SHP77 (cell line): ENCODE data around the gene TOMM34.

ENCODE experiments used
- DNase-seq, 2 experiments: peaks; one replicate each; lab custom pipeline; 2025; lab: John Stamatoyannopoulos, UW

TOMM34 gene

DNA sequence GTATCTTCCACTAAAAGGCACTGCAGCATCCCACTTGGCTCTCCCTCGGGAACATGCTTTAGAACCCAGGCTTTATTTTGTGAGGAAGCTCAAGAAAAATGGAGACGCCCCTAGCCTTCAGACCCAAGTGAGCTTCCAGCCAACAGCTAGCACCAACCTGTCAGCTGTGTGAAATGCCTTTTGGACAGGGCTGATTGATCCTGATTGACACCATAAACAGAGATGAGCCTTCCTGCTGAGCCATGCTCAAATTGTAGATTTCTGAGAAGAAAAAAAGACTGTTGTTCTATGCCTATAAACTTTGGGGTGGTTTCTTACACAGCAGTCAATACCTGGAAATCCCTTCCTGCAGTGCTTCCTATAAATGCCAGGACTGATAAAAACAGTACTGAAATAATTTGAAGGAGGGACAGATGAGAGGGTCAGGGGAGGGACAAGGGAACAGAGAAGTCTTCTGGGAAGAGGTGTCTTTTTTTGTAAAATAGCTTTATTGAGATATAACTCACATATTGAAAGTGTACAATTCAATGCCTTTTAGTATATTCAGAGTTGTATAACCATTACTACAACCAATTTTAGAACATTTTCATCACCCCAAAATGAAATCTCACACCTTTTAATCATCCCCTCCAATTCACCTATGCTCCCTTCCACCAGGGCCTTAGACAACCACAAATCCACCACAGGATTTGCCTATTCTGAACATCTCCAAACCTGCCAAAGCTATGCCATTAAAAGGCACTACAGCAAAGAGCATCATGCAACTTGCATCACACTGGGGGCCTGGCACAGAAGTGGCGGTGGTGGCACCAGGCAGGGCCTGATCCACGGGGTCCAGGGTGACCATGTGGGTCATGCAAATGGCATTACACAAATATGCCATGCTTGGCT lies 3.4 kb upstream of the TOMM34 start:
- no peak for DNase-seq

DNA sequence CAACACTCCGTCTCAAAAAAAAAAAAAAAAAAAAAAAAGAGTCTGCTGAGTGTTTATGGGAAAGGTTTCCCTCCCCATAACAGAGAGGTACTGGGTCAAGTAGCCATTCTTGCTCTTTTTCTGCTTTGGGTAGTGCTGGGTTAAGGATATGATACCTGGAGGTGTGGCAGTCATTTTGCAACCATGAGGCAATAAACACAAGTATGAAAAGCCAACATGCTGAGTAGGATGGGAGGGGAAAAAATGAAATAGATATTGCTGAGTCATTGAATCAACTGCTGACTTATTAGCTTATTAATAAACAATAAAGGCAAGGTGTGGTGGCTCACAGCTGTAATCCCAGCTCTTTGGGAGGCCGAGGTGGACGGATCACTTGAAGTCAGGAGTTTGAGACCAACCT lies 2.3 kb upstream of the TOMM34 start:
- DNase-seq = no peak

DNA sequence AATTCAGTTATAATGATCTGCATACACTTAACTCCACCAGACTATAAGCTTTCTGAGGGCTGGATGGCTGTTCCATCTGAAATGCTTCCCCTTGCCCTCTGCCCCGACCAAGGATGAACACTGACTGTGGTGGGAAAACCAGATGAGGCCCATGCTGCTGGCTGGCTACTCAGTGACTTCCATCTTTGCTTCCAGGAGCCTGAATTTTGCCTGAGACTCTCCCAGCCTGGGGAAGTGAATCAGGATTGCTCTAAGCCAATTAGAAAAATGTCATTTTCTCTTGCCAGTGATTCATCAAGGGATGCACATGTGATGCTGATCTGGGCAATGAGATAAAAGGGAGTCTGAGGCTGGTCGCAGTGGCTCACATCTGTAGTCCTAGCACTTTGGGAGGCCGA lies 1.7 kb upstream of the TOMM34 start:
- DNase-seq = no peak

DNA sequence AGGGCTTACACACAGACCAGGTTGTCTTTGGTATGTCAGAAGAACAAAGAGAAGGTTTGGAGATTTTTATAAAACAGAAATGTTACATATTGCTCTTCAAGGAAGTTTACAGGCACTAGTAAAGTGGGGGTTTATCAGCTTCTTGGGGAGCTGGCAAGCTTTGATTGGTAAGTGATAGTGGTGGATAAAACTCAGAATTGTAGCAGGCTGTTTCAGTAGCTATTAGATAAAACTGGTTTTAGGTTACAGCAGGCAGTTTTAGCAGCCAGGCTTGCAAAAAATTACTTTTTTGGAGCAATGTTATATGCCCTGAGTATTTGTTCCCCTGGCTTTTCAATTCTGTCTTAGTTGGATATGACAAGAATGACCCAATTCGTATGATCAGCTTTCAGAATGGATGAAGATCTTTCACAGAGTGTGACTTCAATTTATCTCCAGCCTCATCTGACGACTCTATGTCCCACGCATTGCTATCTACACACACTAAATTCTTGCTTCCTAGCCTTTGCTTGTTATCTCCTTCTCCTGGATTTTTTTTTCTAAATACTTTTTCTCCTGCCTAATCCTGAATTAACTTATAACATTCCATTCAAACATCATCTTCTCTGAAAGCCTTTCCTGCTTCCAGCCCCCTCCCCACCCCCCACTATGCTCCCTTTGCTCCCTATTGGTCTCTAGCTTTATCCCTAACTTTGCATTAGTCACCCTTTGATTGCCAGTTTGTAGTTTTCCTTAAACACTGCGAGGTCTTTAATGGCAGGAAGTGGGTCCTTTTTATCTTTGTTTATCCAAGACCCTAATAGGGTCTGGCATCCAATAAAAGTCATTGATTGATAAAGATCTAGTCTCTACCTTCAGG lies 1.0 kb upstream of the TOMM34 start:
- DNase-seq = no peak

DNA sequence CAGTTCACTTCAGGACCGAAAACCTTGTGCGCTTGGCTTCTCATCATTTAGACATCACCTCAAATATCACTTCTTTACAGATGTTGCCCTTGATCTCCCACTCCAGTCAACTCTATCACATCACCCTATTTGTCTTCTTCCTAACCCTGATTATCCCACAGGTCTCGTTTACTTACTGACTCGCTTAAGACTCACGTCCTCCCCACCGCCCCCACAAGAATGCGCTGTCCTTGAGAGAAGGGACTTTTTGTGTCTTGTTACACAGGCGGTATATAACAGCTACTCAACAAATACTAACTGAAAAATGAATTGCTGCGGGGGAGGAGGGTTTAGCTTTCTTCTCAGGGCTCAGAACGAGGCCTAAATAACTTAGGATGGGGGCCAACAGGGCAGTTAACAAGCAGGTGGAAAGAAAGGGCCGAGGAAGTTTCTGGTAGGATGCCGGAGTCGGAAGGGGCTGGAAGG lies 527 bp downstream of the TOMM34 start:
- no peak for DNase-seq

DNA sequence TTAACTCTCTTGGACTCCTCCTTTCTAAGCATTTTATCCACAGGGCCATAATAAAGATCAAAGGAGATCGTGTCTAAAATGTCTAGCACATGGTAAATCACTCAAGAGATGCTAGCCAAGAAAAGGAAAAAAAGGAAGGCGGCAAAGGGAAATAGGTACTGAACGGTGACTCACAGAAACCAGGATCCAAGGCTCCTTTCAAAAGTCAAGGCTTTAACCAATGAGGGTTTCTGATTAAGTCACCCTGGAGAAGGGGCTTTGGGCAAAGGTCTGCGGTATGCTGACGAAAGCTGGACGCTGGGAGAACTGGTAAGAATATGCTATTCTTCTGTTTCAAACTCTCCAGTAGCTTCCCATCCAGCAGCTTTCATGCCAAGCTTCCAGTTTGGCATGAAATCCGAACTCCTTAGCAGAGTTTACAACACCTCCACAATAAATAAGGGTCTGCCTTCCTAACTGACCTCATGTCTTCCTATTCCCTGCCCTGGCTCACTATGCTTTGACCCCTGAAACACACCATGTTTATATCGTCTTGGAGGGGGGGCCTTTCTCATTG lies 1.0 kb downstream of the TOMM34 start:
- DNase-seq = no peak

DNA sequence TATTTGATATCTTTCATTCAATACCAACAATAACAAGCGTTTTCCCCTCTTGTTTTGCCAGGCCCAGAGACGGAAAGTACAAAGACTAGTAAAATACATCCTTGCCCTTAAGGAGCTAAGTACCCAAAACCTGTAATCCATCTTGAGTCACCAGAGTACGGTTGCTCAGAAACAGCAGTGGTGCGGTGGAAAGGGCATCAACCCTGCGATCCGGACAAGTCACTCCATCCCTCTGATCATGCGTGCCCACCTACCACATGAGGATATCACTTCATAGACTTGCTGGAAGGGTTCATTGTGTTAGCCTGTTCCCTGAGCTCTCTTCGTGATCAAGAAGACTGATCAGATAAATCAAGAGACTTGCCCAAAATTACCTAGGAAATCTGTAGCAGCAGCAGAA lies 1.9 kb downstream of the TOMM34 start:
- no peak for DNase-seq

DNA sequence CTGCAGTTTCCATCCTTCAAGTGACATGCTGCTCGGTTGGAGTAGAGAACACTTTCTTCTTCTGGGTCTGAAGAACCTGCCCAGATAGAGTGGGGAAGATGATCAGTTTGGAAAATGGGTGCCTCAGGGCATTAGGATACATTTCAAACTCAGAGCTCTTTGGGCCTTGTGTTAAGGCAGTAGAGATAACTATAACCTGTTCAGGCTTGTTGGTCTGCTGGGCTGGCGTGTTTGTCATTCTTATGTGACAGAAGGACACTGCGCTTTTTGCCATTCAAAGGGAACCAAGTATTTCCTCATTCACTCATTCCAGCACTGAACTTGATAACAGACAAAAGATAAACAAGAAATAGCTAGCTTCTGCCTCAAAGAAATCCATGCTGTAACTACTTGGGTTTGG lies 3.8 kb downstream of the TOMM34 start:
- DNase-seq = no peak

DNA sequence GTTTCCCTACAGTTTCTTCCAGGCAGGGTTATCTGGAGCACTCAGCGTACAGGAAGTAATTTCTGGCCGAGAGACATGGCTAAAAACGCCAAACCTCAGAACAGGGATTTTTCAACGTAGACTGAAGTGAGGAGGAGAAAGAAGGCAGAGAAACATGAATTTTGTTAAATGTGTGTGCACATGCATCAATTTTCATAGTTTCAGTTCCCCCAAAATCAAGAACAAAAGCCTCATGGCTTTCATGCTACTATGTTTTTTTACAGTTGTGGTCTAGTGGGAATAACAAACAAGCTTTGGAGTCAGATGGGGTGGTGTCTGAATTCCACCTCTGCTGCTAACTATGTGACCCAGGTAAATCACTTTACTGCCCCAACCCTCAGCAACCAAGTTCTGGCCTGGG lies 4.9 kb downstream of the TOMM34 start:
- no peak for DNase-seq

DNA sequence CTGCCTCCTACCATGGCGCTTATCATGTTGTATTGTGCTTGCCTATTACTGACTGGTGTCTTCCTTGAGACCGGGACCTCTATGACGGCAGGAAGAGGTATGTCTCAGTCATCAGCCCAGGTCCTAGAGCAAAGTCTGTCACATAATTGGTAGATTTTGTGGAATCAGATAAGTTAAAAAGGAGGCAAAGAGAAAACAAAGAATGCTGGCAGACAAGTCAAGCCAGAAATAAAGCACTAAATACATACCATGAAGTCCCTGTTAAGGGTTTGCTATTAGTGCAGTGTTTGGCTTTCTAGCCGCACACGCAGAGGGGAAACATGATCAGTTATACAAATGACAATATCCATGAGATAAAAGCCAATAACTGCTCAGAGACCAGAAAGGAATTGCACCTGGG lies 6.0 kb downstream of the TOMM34 start:
- DNase-seq = no peak

DNA sequence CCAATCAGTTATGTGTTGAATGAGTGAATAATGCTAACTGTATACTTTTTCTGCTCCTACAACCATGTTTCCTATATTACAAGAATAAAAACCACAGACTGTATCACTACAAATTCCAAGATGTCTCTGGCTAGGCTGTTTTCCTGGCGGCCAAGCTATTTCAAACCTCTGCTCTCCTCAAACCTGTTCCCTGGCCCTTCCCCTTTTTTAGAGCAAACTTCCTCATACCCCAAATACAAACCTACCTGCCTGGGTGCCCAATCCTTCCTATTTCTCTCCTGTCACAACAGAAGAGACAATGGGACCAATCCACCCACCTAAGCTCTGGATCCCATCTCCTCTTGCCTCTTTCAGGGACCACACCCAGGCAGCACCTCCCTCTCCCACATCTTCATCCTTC lies 7.5 kb downstream of the TOMM34 start:
- no peak for DNase-seq

DNA sequence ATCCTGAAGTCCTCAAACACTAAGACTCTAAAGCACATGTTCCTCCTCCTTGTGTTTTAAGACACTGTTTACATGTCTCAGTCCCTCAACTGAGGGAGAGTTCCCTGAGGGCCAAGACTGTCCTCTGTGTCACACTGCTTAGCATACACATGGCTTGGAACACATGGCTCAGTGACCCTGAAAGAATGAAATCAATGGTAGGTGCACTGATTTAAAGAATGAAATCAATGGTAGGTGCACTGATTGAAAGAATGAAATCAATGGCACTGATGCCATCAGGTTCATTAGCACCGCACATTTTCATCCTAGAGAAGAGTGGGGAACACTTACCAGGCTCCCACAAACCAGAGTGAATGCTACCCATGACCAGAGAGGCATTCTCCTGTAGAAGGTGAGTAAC lies 9.8 kb downstream of the TOMM34 start:
- DNase-seq = no peak

DNA sequence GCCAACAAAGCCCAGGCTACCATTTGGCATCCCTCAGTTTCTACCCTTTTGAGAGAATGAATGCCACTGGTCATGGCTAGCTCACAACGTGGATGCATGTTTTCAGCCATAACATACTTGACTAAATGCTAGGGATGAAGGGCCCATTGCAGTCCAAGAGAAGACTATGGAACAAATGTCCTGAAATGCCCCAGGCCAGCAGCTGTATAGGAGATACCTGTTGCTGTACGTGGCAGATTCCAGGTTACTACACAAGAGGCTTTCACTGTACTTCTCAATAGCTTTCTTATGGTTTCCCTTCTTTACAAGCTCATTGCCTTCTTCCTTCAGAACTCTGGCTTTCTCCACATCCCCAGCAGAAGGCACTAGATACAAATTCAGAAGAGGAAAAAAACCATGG lies 11.7 kb downstream of the TOMM34 start:
- DNase-seq = no peak

DNA sequence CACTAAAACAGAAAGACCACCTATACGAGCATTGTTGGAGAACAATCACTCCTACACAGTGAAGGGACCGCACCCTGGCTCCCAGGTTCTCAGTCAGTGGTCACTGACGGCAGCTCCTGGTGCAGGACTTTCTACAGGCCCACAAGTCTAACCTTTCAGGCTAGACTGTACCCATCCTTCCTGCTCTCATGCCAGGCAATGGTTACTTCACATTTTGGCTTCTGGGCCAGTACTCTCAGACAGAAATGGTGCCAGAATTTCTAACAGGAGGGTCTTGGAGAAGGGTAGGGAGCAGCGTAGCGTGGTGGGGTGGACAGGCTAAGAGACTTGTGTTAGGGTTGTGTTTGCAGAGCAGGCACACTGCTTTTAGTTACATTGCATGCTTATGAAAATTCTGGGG lies 12.1 kb downstream of the TOMM34 start:
- no peak for DNase-seq

DNA sequence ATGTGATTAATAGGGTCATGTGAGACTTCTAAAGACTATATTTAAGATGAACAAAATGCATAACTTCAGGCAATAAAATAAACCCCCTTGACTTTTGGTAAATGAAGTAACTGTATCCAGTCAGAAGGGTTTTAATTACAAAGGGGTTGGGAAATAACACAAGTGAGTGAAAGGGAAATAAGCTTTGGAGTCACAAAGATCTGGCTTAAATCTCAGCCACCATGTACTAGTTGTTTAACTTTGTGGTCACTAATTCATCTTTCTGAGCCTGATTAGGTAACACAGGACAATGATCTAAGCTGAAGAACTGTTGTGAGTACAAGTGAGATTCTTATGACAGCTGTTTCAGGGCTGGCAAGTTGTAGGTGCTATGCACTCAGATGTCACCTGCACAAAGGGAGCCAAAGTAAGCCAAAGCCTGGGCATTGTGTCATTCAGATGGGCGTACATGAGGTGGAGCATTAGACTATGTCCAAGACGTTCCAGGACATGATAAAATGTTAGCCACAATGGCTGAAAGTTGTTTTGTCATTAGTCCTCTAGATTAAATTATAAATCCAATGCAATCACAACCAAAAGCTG lies 13.8 kb downstream of the TOMM34 start:
- DNase-seq = no peak

DNA sequence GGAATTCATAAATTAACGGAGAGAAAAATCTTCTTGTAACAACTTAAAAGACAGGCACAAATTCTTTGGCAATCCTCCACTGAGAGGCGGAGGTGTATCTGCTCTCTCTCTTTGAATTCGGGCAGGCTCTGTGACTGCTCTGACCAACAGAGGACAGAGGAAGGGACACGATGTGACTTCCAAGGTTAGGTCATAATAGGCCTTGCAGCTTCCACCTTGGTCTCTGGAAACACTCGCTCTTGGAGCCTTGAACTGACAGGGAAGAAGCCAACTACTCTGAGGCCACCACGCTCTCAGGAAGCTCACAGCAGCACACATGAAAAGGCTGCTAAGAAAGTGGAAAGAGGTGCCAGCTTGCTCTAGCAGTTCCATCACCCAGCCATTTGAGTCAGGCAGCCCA lies 14.9 kb downstream of the TOMM34 start:
- no peak for DNase-seq

DNA sequence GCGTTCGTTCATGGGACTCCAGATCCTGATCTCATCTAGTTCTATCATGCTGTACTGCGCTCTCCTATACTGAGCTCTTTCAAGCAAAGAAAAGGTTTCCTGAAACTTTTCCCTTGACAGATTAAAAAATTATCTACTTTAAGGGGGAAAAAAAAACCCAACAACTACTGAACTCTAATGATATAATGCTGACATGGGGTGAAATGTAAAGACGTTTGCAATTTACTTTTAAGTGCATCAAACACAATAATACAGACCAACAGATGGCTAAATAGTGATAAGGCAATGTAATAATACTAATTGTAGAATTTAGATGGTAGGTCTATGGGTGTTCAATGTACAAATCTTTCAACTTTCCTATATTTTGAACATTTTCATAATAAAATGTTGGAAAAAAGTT lies 16.4 kb downstream of the TOMM34 start:
- DNase-seq = no peak

DNA sequence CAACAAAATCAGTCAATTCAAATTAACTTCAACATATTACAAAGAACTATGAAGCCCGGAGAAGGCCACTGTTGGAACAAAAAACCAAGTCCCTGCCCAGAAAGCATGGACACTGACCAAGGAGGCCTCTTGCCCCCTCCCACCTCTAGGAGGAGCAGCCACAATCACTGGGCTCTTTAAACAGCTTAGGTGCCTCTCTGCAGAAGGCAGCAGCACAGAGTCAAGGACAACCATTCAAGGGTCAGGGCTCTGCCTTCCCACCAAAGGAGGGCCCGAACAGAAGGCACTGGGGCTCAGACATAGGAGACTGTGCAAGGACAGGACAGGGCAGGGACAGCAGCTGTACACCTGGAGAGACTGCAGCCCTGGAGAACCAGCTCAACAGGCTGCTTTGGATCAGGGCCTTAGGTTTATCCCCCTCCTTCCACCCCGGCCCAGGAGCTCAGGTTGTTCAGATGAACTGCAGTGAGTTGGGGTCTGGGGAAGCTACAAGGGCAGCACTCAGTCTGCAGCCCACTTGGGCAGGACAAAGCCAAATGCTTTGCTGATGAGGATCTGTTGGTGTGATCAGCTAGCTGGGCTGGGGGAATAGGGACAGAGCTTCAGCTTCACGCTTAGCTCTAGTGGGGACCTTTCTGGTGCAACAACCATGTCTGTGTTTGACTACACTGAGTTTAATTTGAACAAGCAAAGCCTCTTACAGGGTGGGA lies 17.8 kb downstream of the TOMM34 start:
- DNase-seq = no peak

DNA sequence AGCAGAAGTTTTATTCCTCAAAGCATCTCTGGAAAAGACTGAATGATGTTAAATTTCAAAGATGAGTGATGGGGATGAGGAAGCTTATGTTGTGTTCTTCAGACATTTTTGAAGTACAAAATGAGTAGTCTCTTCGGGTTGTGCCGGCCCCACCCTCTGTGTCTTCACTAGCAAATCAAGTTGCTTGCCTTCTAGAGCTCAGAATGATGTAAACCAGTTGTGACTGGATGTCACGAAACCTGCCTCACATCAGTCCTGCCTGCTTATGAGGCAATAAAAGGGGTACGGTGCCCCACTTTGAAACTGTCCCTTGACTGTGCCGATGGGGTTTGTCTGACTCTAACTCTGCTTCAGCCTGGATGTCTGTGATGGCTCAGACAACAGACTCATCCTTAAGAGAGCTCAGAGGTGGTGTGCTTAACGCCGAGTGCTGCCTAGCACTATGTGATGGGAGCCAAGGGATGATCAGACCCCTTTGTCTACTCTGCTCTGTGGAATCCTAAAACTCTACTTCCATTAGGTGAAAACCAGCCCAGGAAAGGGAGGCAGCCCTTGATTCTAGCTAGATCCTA lies 19.0 kb downstream of the TOMM34 start:
- no peak for DNase-seq

DNA sequence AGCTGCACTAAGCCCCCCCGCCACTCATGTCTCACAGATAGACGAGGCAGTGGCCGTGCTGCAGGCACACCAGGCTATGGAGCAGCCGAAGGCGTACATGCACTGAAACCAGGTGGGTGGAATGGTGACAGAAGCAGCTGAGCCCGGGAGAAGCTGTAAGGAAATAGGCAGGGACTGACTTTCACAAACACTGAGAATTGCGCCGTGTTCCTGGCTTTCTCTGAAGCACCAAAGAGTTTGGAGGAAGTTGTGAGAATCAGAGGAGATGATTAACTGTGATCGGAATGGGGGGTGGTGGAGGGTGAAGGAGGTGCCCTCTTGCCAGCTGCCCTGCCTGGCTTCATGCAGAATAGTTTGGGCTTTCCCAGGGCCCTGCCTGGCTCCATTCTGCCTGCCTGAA lies 21.6 kb downstream of the TOMM34 start:
- DNase-seq = no peak

DNA sequence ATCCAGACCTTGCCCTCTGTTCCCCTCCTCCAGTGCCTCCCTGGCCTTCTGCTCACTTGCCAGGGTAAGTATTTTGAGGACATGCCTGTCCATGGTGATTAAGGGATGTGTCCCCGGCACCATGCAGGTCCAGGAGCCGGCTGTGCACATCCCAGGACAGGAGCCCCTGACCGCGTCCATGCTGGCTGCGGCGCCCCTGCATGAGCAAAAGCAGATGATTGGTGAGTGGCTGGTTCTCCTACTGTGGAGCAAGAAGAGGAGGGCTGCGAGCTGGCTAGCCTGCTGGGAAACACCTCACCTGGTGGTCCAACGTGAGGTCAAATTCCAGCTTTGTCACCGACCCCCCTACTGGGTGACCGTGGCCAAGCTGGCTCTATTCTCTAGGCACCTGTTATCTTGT lies 23.7 kb downstream of the TOMM34 start:
- no peak for DNase-seq

DNA sequence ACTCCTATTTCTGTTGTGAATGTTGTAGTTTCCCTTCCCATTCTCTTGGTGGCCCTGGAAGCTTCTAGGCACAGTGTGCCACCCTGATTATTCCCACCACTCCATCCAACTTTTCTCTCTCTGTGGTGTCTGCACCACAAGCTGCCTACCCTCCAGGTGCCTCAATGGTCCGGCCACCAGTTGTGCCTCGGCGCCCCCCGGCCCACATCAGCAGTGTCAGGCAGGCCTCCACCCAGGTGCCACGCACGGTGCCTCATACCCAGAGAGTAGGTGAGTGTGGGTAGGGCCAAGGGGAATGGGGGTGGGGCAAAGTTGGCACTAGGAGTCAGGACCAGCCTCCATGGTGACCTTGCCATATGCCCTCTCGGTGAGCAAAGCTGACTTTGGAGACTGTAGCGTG lies 27.3 kb downstream of the TOMM34 start:
- no peak for DNase-seq
